Naive thymus-derived CD4-positive, alpha-beta T cell (primary cell): ENCODE data around the gene NSFL1C. TPM values are rescaled to one million over a fixed set of nuclear protein-coding genes. Genes with fewer than 3 reads are reported as not detected.

Experiments used
- ATAC-seq: fragments of 150-1000 bp; cut with Tn5 transposase; 2 replicates; pipeline ENCODE4 v1.10.0; 2021; ENCODE audit warnings: mild to moderate bottlenecking, moderate library complexity
- CTCF ChIA-PET: fragments of 350-600 bp; sonication (Branson Sonifier 250); formaldehyde crosslinking; loops from one replicate; lab custom pipeline; 2021; ENCODE audit warnings: antibody characterized with exemption; lab: Charles Lee
- POLR2A ChIA-PET: fragments of 350-600 bp; sonication (Branson Sonifier 250); formaldehyde crosslinking; loops from one replicate; lab custom pipeline; 2021; ENCODE audit warnings: antibody characterized with exemption, inconsistent platforms; lab: Charles Lee
- DNase-seq, 9 donors: peaks; one replicate each; pipeline versions ENCODE4 v3.0.0 to v3.0.0-alpha.2; 2020 to 2022; ENCODE audit warnings: mixed read lengths in 1 of 9
- H3K27ac ChIP-seq: one replicate; pipeline ENCODE4 v1.7.0; 2013; ENCODE audit warnings: mild to moderate bottlenecking, low read depth, low read length, moderate library complexity
- H3K27me3 ChIP-seq, 2 donors: one replicate each; pipeline ENCODE4 v1.7.0; 2013; ENCODE audit warnings: low read length in 2 of 2, mild to moderate bottlenecking in 2 of 2, moderate library complexity in 2 of 2; ENCODE audit not compliant: control insufficient read depth in 2 of 2, insufficient read depth in 2 of 2
- H3K36me3 ChIP-seq, 3 experiments: 1 replicate in 2 of 3; 2 replicates in 1 of 3; pipeline ENCODE4 v1.7.0; 2013; ENCODE audit warnings: low read length in 3 of 3, mild to moderate bottlenecking in 3 of 3, moderate library complexity in 1 of 3; ENCODE audit not compliant: insufficient read depth in 3 of 3, control insufficient read depth in 2 of 3
- H3K4me1 ChIP-seq, 2 donors: one replicate each; pipeline ENCODE4 v1.7.0; 2013; ENCODE audit warnings: low read length in 2 of 2, mild to moderate bottlenecking in 2 of 2, moderate library complexity in 1 of 2; ENCODE audit not compliant: control insufficient read depth in 2 of 2, insufficient read depth in 2 of 2
- H3K4me3 ChIP-seq: 2 replicates; pipeline ENCODE4 v1.7.0; 2013; ENCODE audit warnings: mild to moderate bottlenecking, low read length
- H3K9me3 ChIP-seq, 3 experiments: 1 replicate in 2 of 3; 2 replicates in 1 of 3; pipeline ENCODE4 v1.7.0; 2013; ENCODE audit warnings: low read length in 3 of 3; ENCODE audit not compliant: control insufficient read depth in 2 of 3
- H3K27ac Mint-ChIP-seq, 9 donors: one replicate each; pipeline ENCODE4 v1.8.0; 2020 to 2022; ENCODE audit warnings: mixed read lengths in 9 of 9, mild to moderate bottlenecking in 8 of 9, moderate library complexity in 5 of 9, inconsistent platforms in 2 of 9
- H3K27me3 Mint-ChIP-seq, 5 donors: one replicate each; pipeline ENCODE4 v1.8.0; 2021 to 2022; ENCODE audit warnings: mixed read lengths in 5 of 5, mild to moderate bottlenecking in 1 of 5
- H3K36me3 Mint-ChIP-seq, 5 donors: one replicate each; pipeline ENCODE4 v1.8.0; 2020 to 2022; ENCODE audit warnings: mixed read lengths in 5 of 5, mild to moderate bottlenecking in 3 of 5, inconsistent platforms in 1 of 5
- H3K4me1 Mint-ChIP-seq, 7 donors: one replicate each; pipeline ENCODE4 v1.8.0; 2020 to 2022; ENCODE audit warnings: mixed read lengths in 7 of 7, mild to moderate bottlenecking in 3 of 7, inconsistent platforms in 1 of 7
- H3K4me3 Mint-ChIP-seq, 10 donors: one replicate each; pipeline ENCODE4 v1.8.0; 2020 to 2022; ENCODE audit warnings: mild to moderate bottlenecking in 10 of 10, mixed read lengths in 10 of 10, moderate library complexity in 6 of 10, inconsistent platforms in 2 of 10
- H3K9me3 Mint-ChIP-seq, 11 donors: one replicate each; pipeline ENCODE4 v1.8.0; 2020 to 2022; ENCODE audit warnings: mixed read lengths in 11 of 11, mild to moderate bottlenecking in 4 of 11, inconsistent platforms in 1 of 11, moderate library complexity in 1 of 11
- intact Hi-C, 2 donors: fragments of 100-400 bp; cut with micrococcal nuclease; formaldehyde crosslinking; loops; one replicate each; pipeline ENCODE4 v1.15.1; 2023
- polyA plus RNA-seq, 2 donors: library from polyadenylated mRNA; unstranded; fragments of 300-500 nt; fragmentation: Illumina TruSeq; gene quantifications; one replicate each; pipeline ENCODE4 v1.2.3, GENCODE V29; 2021
- total RNA-seq, 6 experiments: library from RNA in 5 of 6; stranded (reverse) in 5 of 6; gene quantifications; 1 replicate in 5 of 6; 2 replicates in 1 of 6; pipeline ENCODE4 v1.2.3 and lab custom pipeline; 2021 to 2026

Gene NSFL1C
- total and polyA plus RNA-seq, 7 experiments from 2014 or later: 59.3 to 81.8 (median 65.7) TPM

DNA sequence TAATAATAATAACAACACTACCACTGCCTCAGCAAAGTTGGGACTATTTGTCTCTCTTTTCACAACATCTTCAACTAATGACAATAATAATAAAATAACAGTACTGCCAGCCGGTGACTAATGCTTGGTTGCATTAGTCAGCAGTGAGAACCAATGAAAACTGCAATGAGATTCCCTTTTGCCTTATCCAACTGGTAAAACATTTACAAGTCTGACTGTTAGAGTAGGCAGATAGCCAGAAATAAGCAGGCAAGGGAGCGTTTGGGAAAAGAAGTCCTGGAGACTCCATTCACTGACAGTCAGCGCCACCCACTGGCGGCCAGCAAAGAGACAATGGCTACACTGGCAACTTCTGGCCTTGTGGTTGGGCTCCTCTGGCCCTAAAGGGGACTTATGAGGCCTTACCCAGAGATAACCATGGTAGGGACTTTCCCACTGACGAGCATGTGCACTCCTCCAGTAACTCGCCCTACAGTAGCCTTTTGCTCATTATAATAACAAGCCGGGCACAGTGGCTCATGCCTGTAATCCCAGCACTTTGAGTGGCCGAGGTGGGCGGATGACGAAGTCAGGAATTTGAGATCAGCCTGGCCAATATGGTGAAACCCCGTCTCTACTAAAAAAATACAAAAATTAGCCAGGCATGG is 3.4 kb upstream of the NSFL1C start:
- peaks cover 17 to 30% (median 24%) of the 10 kb centered on the region in 7 donors for H3K4me1 Mint-ChIP-seq
- Histone ChIP-seq H3K4me1 (peaks cover 8 to 23% of the 10 kb centered on the region in 2 donors), H3K27me3 (no peaks in the 10 kb centered on the region), H3K36me3 (peaks cover 0 to 4% (median 0%) of the 10 kb centered on the region in 3 experiments), H3K4me3 (no peak overlapping the region), H3K27ac (no peak overlapping the region), H3K9me3 (no peaks in the 10 kb centered on the region)
- ChIA-PET CTCF (interaction anchor here (0.8 kb wide), 1 partner anchor 31 kb away, joined by 3 read pairs; no protein-coding TSS in a partner anchor), POLR2A (no interaction called here)
- peaks cover 0 to 1% (median 0%) of the 10 kb centered on the region in 5 donors for H3K36me3 Mint-ChIP-seq
- intact Hi-C loops: loop anchor here (5.0 kb wide), 5 partner anchors 187 to 928 kb away; partner anchors contain the start of genes STK35 (in 2 of the 2), CSNK2A1 (in 1 of the 2) and SIRPG (in 1 of the 2)
- H3K27ac Mint-ChIP-seq: no peak overlapping the region
- no peak for ATAC-seq
- peaks cover 0 to 21% (median 6%) of the 10 kb centered on the region in 5 donors for H3K27me3 Mint-ChIP-seq
- no peaks in the 10 kb centered on the region for H3K9me3 Mint-ChIP-seq
- no peak for DNase-seq
- H3K4me3 Mint-ChIP-seq: no peak overlapping the region

DNA sequence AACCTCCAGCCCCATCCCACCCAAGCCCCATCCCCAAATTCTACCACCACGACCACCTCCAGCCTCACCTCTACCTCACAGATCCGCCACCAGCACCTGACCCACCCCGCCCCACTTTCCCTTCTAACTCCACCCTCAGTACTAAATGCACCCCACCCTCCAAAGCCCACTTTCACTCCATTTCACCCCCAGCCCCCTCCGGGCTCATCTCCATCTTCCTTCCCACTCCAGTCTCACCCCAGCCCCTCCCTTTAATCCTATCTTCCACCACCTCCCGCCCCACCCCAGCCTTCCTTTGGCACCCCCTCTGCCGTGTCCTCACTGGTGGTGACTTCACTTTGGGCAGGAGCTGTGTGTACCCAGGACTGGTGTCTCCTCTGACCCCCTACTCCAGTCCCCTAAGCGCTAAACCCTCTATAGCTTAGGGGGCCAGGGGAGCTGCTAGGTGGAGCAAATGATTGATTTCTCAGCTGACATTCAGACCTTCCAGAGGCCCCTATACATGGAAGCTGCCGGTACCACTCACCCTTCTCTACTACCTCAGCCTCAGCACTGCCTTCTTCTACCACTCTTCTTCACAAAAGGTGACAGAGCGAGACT is 2.8 kb upstream of the NSFL1C start:
- DNase-seq: no peak
- ChIA-PET POLR2A (no interaction called here), CTCF (interaction anchor here (0.7 to 1.1 kb wide), 4 partner anchors 31 to 697 kb away, joined by 3 read pairs; no protein-coding TSS in a partner anchor)
- ATAC-seq: no peak
- Mint-ChIP-seq H3K36me3 (peaks cover 0 to 6% (median 1%) of the 10 kb centered on the region in 5 donors), H3K27me3 (peaks cover 0 to 21% (median 6%) of the 10 kb centered on the region in 5 donors), H3K9me3 (no peaks in the 10 kb centered on the region), H3K4me3 (peak overlapping the region in 1 of 10 donors; percentile 7), H3K4me1 (peaks cover 22 to 36% (median 31%) of the 10 kb centered on the region in 7 donors), H3K27ac (peak overlapping the region in 1 of 9 donors; percentile 15)
- Histone ChIP-seq H3K4me1 (peaks cover 13 to 25% of the 10 kb centered on the region in 2 donors), H3K9me3 (no peaks in the 10 kb centered on the region), H3K27me3 (no peaks in the 10 kb centered on the region), H3K27ac (no peak overlapping the region), H3K36me3 (peaks cover 0 to 4% (median 0%) of the 10 kb centered on the region in 3 experiments), H3K4me3 (no peak overlapping the region)
- intact Hi-C loops: loop anchor here (5.0 kb wide), 5 partner anchors 188 to 927 kb away; partner anchors contain the start of genes STK35 (in 2 of the 2), CSNK2A1 (in 1 of the 2) and SIRPG (in 1 of the 2)

DNA sequence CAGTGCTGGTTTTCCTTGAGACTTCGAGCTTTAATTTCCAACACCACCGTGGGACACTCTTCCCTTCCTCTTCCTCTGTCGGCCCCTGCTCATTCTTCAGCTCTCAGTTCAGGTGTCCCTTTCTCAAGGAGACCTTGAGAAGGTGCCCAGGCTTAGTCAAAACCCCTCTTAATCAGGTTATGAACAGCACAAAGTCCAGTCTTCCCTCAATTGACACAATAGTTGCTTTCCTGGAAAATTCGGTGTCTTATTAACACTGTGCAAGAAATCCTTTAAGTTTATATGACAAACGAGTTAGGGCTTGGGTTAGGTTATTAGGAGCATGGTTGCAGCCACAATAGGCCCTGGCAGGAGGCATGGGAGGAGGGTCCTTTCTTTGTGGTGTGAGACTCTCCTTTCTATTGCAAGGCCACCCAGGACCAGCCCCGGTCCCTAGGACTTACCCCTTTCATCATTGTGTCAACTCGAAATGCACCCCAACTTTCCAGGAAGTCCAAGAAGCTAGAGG is 1.5 kb upstream of the NSFL1C start:
- H3K27me3 Mint-ChIP-seq: peaks cover 0 to 21% (median 6%) of the 10 kb centered on the region in 5 donors
- DNase-seq (no peak), ATAC-seq (no peak)
- peaks cover 35 to 49% (median 43%) of the 10 kb centered on the region in 7 donors for H3K4me1 Mint-ChIP-seq
- H3K27ac Mint-ChIP-seq: peak overlapping the region in 5 of 9 donors; percentile 35 to 78 (median 64)
- H3K4me1 ChIP-seq: peaks cover 19 to 29% of the 10 kb centered on the region in 2 donors
- intact Hi-C loops: loop anchor here (5.0 kb wide), 5 partner anchors 189 to 926 kb away; partner anchors contain the start of genes STK35 (in 2 of the 2), CSNK2A1 (in 1 of the 2) and SIRPG (in 1 of the 2)
- H3K36me3 ChIP-seq: peaks cover 0 to 14% (median 3%) of the 10 kb centered on the region in 3 experiments
- peaks cover 0 to 14% (median 3%) of the 10 kb centered on the region in 5 donors for H3K36me3 Mint-ChIP-seq
- no peak overlapping the region for H3K27ac ChIP-seq
- POLR2A ChIA-PET: interaction anchor here (0.5 to 1.4 kb wide), 3 partner anchors 17 to 139 kb away, joined by 3 to 5 read pairs (median 5); partner anchors contain the start of gene SDCBP2
- no peaks in the 10 kb centered on the region for H3K27me3 ChIP-seq
- CTCF ChIA-PET: interaction anchor here (1.1 to 1.7 kb wide), 4 partner anchors 36 to 267 kb away, joined by 3 to 7 read pairs (median 4); no protein-coding TSS in a partner anchor
- peak overlapping the region in 9 of 10 donors; percentile 16 to 89 (median 85) for H3K4me3 Mint-ChIP-seq
- no peaks in the 10 kb centered on the region for H3K9me3 ChIP-seq
- no peak overlapping the region for H3K4me3 ChIP-seq
- no peaks in the 10 kb centered on the region for H3K9me3 Mint-ChIP-seq

DNA sequence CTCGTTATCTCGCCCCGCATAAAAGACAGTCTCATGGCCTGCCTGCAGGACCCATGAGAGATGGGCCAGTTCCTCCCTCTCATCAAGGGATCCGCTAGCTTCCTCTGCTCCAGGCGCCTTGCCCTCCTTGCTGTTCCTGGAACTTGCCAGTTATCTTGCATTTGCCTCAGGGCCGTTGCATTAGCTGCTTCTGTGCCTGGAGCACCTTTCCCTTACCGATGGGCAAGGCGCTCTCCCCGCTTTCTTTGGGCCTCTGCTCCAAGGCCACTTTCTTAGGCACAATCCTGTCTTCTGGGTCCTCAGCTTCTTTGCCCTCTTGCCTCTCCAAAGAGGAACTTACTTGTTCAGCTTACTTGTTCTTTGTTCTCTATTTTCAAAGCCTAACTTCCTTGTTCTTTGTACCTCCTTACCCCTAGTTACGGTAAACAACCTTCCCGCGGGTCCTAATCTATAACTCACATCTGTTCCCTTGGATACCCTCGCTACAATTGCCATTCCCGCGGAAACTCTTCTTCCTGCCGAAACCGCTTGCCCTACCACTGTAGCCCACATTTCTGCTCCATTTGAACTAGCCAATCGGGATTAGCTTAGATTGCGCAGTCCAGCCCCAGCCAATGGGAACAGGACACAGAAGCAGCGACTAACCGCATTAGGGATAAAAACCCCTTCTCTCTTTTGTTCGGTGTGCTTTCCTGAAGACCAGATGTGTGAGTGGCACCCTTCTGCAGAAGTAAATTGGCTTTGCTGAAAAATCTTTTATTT is 887 bp upstream of the NSFL1C start:
- Mint-ChIP-seq H3K27me3 (peaks cover 0 to 21% (median 6%) of the 10 kb centered on the region in 5 donors), H3K9me3 (no peaks in the 10 kb centered on the region), H3K36me3 (peaks cover 0 to 17% (median 5%) of the 10 kb centered on the region in 5 donors), H3K27ac (peak overlapping the region; percentile 35 to 90 (median 72)), H3K4me1 (peaks cover 39 to 53% (median 48%) of the 10 kb centered on the region in 7 donors), H3K4me3 (peak overlapping the region; percentile 81 to 90 (median 86))
- DNase-seq (peak in 6 of 9 donors; percentile 2 to 25 (median 12)), ATAC-seq (peak; percentile 1)
- ChIA-PET POLR2A (interaction anchor here (0.5 to 1.6 kb wide), 8 partner anchors 11 to 291 kb away, joined by 3 to 6 read pairs (median 4); partner anchors contain the start of genes RAD21L1 and SDCBP2), CTCF (interaction anchor here (0.7 to 1.7 kb wide), 10 partner anchors 8 to 348 kb away, joined by 3 to 7 read pairs (median 3); no protein-coding TSS in a partner anchor)
- peak overlapping the region; percentile 49 for H3K4me3 ChIP-seq
- H3K4me1 ChIP-seq: peaks cover 19 to 29% of the 10 kb centered on the region in 2 donors
- peaks cover 0 to 18% (median 3%) of the 10 kb centered on the region in 3 experiments for H3K36me3 ChIP-seq
- H3K27ac ChIP-seq: no peak overlapping the region
- intact Hi-C loops: loop anchor here (1.0 to 5.0 kb wide), 15 partner anchors 30 to 925 kb away; partner anchors contain the start of genes FKBP1A (in 2 of the 2), PSMF1 (in 2 of the 2), STK35 (in 2 of the 2) and CSNK2A1 (in 1 of the 2)
- no peaks in the 10 kb centered on the region for H3K27me3 ChIP-seq
- no peaks in the 10 kb centered on the region for H3K9me3 ChIP-seq

DNA sequence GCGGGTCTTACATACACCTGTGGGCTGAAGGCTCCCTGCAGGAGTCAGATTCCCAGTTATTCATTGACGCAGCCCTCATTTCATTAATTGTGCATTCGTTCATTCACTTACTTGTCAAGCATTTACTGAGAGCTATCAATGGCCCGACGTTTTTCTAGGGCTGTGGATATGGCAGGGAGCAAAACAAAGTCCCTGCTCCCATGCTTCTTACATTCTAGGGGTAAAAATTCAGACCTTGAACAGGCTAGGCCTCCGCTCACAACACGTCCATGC is 369 bp upstream of the NSFL1C start:
- Mint-ChIP-seq H3K36me3 (peaks cover 0 to 19% (median 5%) of the 10 kb centered on the region in 5 donors), H3K4me1 (peaks cover 42 to 56% (median 48%) of the 10 kb centered on the region in 7 donors), H3K4me3 (peak overlapping the region; percentile 81 to 90 (median 86)), H3K9me3 (no peaks in the 10 kb centered on the region), H3K27me3 (peaks cover 0 to 21% (median 6%) of the 10 kb centered on the region in 5 donors), H3K27ac (peak overlapping the region in 8 of 9 donors; percentile 61 to 90 (median 74))
- Histone ChIP-seq H3K36me3 (peaks cover 0 to 23% (median 3%) of the 10 kb centered on the region in 3 experiments), H3K4me1 (peaks cover 19 to 29% of the 10 kb centered on the region in 2 donors), H3K27me3 (no peaks in the 10 kb centered on the region), H3K27ac (no peak overlapping the region), H3K9me3 (no peaks in the 10 kb centered on the region), H3K4me3 (peak overlapping the region; percentile 49)
- ATAC-seq (no peak), DNase-seq (no peak)
- ChIA-PET CTCF (interaction anchor here (0.7 to 1.7 kb wide), 9 partner anchors 8 to 348 kb away, joined by 3 to 7 read pairs (median 3); no protein-coding TSS in a partner anchor), POLR2A (interaction anchor here (0.5 to 1.6 kb wide), 6 partner anchors 10 to 292 kb away, joined by 3 to 6 read pairs (median 4); partner anchors contain the start of gene RAD21L1)
- intact Hi-C loops: loop anchor here (1.0 to 5.0 kb wide), 15 partner anchors 30 to 925 kb away; partner anchors contain the start of genes FKBP1A (in 2 of the 2), PSMF1 (in 2 of the 2), STK35 (in 2 of the 2) and CSNK2A1 (in 1 of the 2)
